HUES6 (cell line): ENCODE results near the gene CTPS2.
"Not testable (repeated sequence)": the region's sequence is repeated elsewhere in the genome, so short reads cannot be mapped to it uniquely, and the experiment has no call there.

ENCODE experiments used
- H3K27ac ChIP-seq: 2 replicates; pipeline ENCODE4 v1.7.0; 2013; ENCODE audit warnings: low read depth, mild to moderate bottlenecking, low read length, inconsistent platforms
- H3K27me3 ChIP-seq: 2 replicates; pipeline ENCODE4 v1.6.1; 2013; ENCODE audit warnings: low read length; ENCODE audit not compliant: control insufficient read depth, insufficient read depth
- H3K36me3 ChIP-seq: 2 replicates; pipeline ENCODE4 v1.6.1; 2013; ENCODE audit warnings: low read length; ENCODE audit not compliant: control insufficient read depth, insufficient read depth
- H3K4me1 ChIP-seq: 2 replicates; pipeline ENCODE4 v1.6.1; 2013; ENCODE audit warnings: low read length; ENCODE audit not compliant: control insufficient read depth, insufficient read depth
- H3K4me3 ChIP-seq: 2 replicates; pipeline ENCODE4 v1.5.1; 2013; ENCODE audit warnings: low read depth, low read length
- H3K9ac ChIP-seq: one replicate; pipeline ENCODE4 v1.6.1; 2013; ENCODE audit warnings: mild to moderate bottlenecking, low read length
- H3K9me3 ChIP-seq: 2 replicates; pipeline ENCODE4 v1.6.1; 2013; ENCODE audit warnings: low read depth, low read length; ENCODE audit not compliant: control insufficient read depth, insufficient read depth

CTPS2 gene

GRCh38 chrX:16604337-16604736, 108.1 kb downstream of the CTPS2 start:
- H3K36me3 ChIP-seq, result peaks cover 45% of the 10 kb centered on the region

GRCh38 chrX:16603822-16604221, 108.6 kb downstream of the CTPS2 start:
- Histone ChIP-seq H3K9ac (peak overlapping the region; percentile 24), H3K36me3 (peaks cover 41% of the 10 kb centered on the region), H3K9me3 (no peaks in the 10 kb centered on the region), H3K27me3 (no peaks in the 10 kb centered on the region), H3K4me3 (no peak overlapping the region), H3K27ac (peak overlapping the region; percentile 32; the same call in 1 of the 2 replicates), H3K4me1 (peaks cover 14% of the 10 kb centered on the region; the same call in 1 of the 2 replicates)

More at GRCh38 chrX:16604337-16604736, 108.1 kb downstream of the CTPS2 start:
- no peak overlapping the region for H3K4me3 ChIP-seq
- H3K27me3 ChIP-seq, result no peaks in the 10 kb centered on the region
- H3K27ac ChIP-seq, result peak overlapping the region; percentile 32; the same call in 1 of the 2 replicates
- H3K9me3 ChIP-seq, result no peaks in the 10 kb centered on the region
- peaks cover 14% of the 10 kb centered on the region; the same call in 1 of the 2 replicates for H3K4me1 ChIP-seq
- no peak overlapping the region for H3K9ac ChIP-seq

GRCh38 chrX:16603235-16603634, 109.2 kb downstream of the CTPS2 start:
- peaks cover 36% of the 10 kb centered on the region for H3K36me3 ChIP-seq
- H3K27ac ChIP-seq, result peak overlapping the region; percentile 32; the same call in 1 of the 2 replicates
- H3K27me3 ChIP-seq, H3K9me3 ChIP-seq, H3K4me3 ChIP-seq, H3K9ac ChIP-seq: not testable (repeated sequence)
- H3K4me1 ChIP-seq, result peaks cover 14% of the 10 kb centered on the region; the same call in 1 of the 2 replicates

- no peaks in the 10 kb centered on the region for H3K9me3 ChIP-seq
- no peak overlapping the region for H3K4me3 ChIP-seq
- peaks cover 27% of the 10 kb centered on the region for H3K36me3 ChIP-seq
- peaks cover 14% of the 10 kb centered on the region; the same call in 1 of the 2 replicates for H3K4me1 ChIP-seq
- H3K27ac ChIP-seq, result no peak overlapping the region
- H3K27me3 ChIP-seq, result no peaks in the 10 kb centered on the region
- H3K9ac ChIP-seq, result no peak overlapping the region
Observed at GRCh38 chrX:16601885-16602284, 110.6 kb downstream of the CTPS2 start.

- Histone ChIP-seq H3K27ac (no peak overlapping the region), H3K27me3 (no peaks in the 10 kb centered on the region), H3K4me1 (no peaks in the 10 kb centered on the region), H3K9ac (no peak overlapping the region), H3K36me3 (peaks cover 30% of the 10 kb centered on the region), H3K4me3 (no peak overlapping the region), H3K9me3 (no peaks in the 10 kb centered on the region)
Observed at GRCh38 chrX:16594490-16594889, 118.0 kb downstream of the CTPS2 start.

GRCh38 chrX:16593801-16594200, 118.7 kb downstream of the CTPS2 start:
- Histone ChIP-seq H3K36me3 (peaks cover 37% of the 10 kb centered on the region), H3K27me3 (no peaks in the 10 kb centered on the region), H3K4me1 (no peaks in the 10 kb centered on the region), H3K9me3 (no peaks in the 10 kb centered on the region), H3K4me3 (no peak overlapping the region), H3K9ac (no peak overlapping the region), H3K27ac (no peak overlapping the region)

GRCh38 chrX:16592194-16592770, 120.2 kb downstream of the CTPS2 start:
- Histone ChIP-seq H3K4me1 (peaks cover under 1% of the 10 kb centered on the region; the same call in 1 of the 2 replicates), H3K9ac (no peak overlapping the region), H3K36me3 (peaks cover 49% of the 10 kb centered on the region), H3K27ac (no peak overlapping the region), H3K4me3 (no peak overlapping the region), H3K9me3 (no peaks in the 10 kb centered on the region), H3K27me3 (no peaks in the 10 kb centered on the region)

- H3K27ac ChIP-seq, result no peak overlapping the region
- peaks cover 25% of the 10 kb centered on the region for H3K4me1 ChIP-seq
Observed at GRCh38 chrX:16589826-16590225, 122.6 kb downstream of the CTPS2 start.

GRCh38 chrX:16589211-16589610, 123.3 kb downstream of the CTPS2 start:
- Histone ChIP-seq H3K36me3 (peaks cover 57% of the 10 kb centered on the region), H3K9me3 (0 out of 2 replicates have a peak, but pooled peaks cover 2% of the 10 kb centered on the region), H3K27ac (no peak overlapping the region; the same call in 1 of the 2 replicates), H3K4me1 (peaks cover 27% of the 10 kb centered on the region), H3K9ac (no peak overlapping the region), H3K27me3 (no peaks in the 10 kb centered on the region), H3K4me3 (no peak overlapping the region)

More at GRCh38 chrX:16589826-16590225, 122.6 kb downstream of the CTPS2 start:
- Histone ChIP-seq H3K9ac (no peak overlapping the region), H3K4me3 (no peak overlapping the region), H3K27me3 (no peaks in the 10 kb centered on the region), H3K9me3 (no peaks in the 10 kb centered on the region), H3K36me3 (peaks cover 52% of the 10 kb centered on the region)

- H3K4me3 ChIP-seq, result no peak overlapping the region
- peaks cover 27% of the 10 kb centered on the region for H3K4me1 ChIP-seq
- peaks cover 62% of the 10 kb centered on the region for H3K36me3 ChIP-seq
- H3K9me3 ChIP-seq, result peaks cover 4% of the 10 kb centered on the region; the same call in 1 of the 2 replicates
- no peaks in the 10 kb centered on the region for H3K27me3 ChIP-seq
- peak overlapping the region; percentile 41; the same call in 1 of the 2 replicates for H3K27ac ChIP-seq
- no peak overlapping the region for H3K9ac ChIP-seq
Observed at GRCh38 chrX:16588266-16588665, 124.2 kb downstream of the CTPS2 start.

- H3K9me3 ChIP-seq, result peaks cover 7% of the 10 kb centered on the region; the same call in 1 of the 2 replicates
- no peak overlapping the region for H3K9ac ChIP-seq
- peak overlapping the region; percentile 41; the same call in 1 of the 2 replicates for H3K27ac ChIP-seq
- H3K27me3 ChIP-seq, result no peaks in the 10 kb centered on the region
- peaks cover 27% of the 10 kb centered on the region for H3K4me1 ChIP-seq
- peaks cover 65% of the 10 kb centered on the region for H3K36me3 ChIP-seq
- no peak overlapping the region for H3K4me3 ChIP-seq
Observed at GRCh38 chrX:16587836-16588235, 124.6 kb downstream of the CTPS2 start.
